ENCODE measurements around the gene PAF1.
"Not testable (repeated sequence)": the region's sequence is repeated elsewhere in the genome, so short reads cannot be mapped to it uniquely, and the experiment has no call there.

The PAF1 gene

GRCh38 chr19:39352381-39353255 is 38.3 kb downstream of the PAF1 start:
- peak; percentile 54 for DNase-seq (ENCODE audit: low spot score)

GRCh38 chr19:39351537-39352064 is 39.3 kb downstream of the PAF1 start:
- DNase-seq (ENCODE audit: low spot score) = peak; percentile 22

- no peak for DNase-seq (ENCODE audit: low spot score)
Observed at GRCh38 chr19:39350156-39350555, 40.8 kb downstream of the PAF1 start.

- no peak for DNase-seq (ENCODE audit: low spot score)
Observed at GRCh38 chr19:39349326-39349725, 41.6 kb downstream of the PAF1 start.

GRCh38 chr19:39347332-39348164 is 43.4 kb downstream of the PAF1 start:
- DNase-seq (ENCODE audit: low spot score) = peak; percentile 24

- no peak for DNase-seq (ENCODE audit: low spot score)
Observed at GRCh38 chr19:39345956-39346355, 45.0 kb downstream of the PAF1 start.

GRCh38 chr19:39342647-39343305 is 48.1 kb downstream of the PAF1 start:
- DNase-seq (ENCODE audit: low spot score) = peak; percentile 53

GRCh38 chr19:39341719-39342604 is 48.9 kb downstream of the PAF1 start, which contains the start of gene SAMD4B:
SAMD4B (plus strand) TSS chr19:39342421; CDS start chr19:39356894, 14,473 bp downstream.
- peak; percentile 99 for DNase-seq (ENCODE audit: low spot score)

GRCh38 chr19:39341129-39341718 is 49.7 kb downstream of the PAF1 start:
- peak; percentile 56 for DNase-seq (ENCODE audit: low spot score)

- DNase-seq (ENCODE audit: low spot score) = not testable (repeated sequence)
Observed at GRCh38 chr19:39340156-39340555, 50.8 kb downstream of the PAF1 start.

- DNase-seq (ENCODE audit: low spot score) = no peak
Observed at GRCh38 chr19:39339674-39340073, 51.2 kb downstream of the PAF1 start.

- DNase-seq (ENCODE audit: low spot score) = no peak
Observed at GRCh38 chr19:39336483-39336882, 54.4 kb downstream of the PAF1 start.
